ENCODE measurements around the gene KRTAP20-1.

The KRTAP20-1 gene

DNA sequence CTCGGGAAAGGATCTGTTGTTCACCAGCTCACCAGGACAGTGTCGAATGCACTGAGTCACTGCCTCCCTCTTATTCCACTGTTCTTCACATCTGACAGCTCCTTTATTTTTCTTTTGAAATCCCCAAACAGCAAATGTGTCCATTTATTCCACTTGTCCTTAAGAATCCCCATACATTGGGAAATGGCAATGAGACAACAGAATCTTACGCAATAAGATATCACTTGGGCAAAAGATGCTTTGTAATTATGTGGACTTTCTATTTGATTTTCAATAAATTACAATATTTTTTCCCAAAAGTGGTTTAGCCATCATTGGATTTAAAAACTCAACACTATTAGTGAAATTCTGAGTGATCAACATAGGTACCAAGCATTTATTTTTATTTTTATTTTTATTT lies 22.5 kb downstream of the KRTAP20-1 start:
- CTCF ChIA-PET: no interaction called here
- POLR2A ChIA-PET: no interaction called here
- no peak for DNase-seq (ENCODE audit: extremely low spot score)
- TF ChIP-seq FOXK2 (IDR thresholded peaks at IDR 0.05) (no peak), TARDBP (IDR thresholded peaks at IDR 0.05) (no peak), SP1 (IDR thresholded peaks at IDR 0.05) (no peak), LEF1 (IDR thresholded peaks at IDR 0.05; ENCODE audit: borderline replicate concordance) (no peak)

DNA sequence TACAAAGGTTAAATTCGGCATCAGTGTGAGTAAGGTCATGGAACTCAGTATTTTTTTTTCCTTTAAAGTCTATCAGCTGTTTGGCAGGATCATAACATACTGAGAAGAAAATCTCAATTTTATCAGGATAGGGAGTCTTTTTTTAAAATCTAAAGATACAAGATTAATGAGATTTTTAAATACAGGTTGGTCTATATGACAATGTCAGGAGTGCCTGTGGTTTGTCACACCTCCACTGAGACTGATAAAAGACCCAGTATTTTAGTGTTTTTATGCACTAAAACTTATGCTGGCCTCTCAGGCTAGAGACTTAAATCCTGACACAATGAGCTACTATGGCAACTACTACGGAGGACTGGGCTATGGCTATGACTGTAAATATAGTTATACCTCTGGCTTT lies 26.3 kb downstream of the KRTAP20-1 start, which contains the start of gene KRTAP20-3:
Gene KRTAP20-3, plus strand, starts transcription at position 301 of the 400 bp plus-strand sequence.
- CTCF ChIA-PET: no interaction called here
- DNase-seq (ENCODE audit: extremely low spot score): no peak
- TF ChIP-seq ZNF384 (IDR thresholded peaks at IDR 0.05) (no peak), SP1 (IDR thresholded peaks at IDR 0.05) (no peak), ARNT (IDR thresholded peaks at IDR 0.05) (no peak), FOXM1 (IDR thresholded peaks at IDR 0.05; ENCODE audit: borderline replicate concordance) (no peak), NFRKB (IDR thresholded peaks at IDR 0.05) (no peak), HDGF (IDR thresholded peaks at IDR 0.05; ENCODE audit: borderline replicate concordance) (no peak), FOXK2 (IDR thresholded peaks at IDR 0.05) (no peak), BHLHE40 (IDR thresholded peaks at IDR 0.05; ENCODE audit: borderline replicate concordance) (no peak), LEF1 (IDR thresholded peaks at IDR 0.05; ENCODE audit: borderline replicate concordance) (no peak), ELF4 (IDR thresholded peaks at IDR 0.05) (no peak), L3MBTL2 (conservative IDR thresholded peaks at IDR 0.05) (no peak), CTBP1 (IDR thresholded peaks at IDR 0.05; ENCODE audit: borderline replicate concordance) (no peak), TARDBP (IDR thresholded peaks at IDR 0.05) (no peak), SUZ12 (IDR thresholded peaks at IDR 0.05) (no peak), FOXA1 (IDR thresholded peaks at IDR 0.05) (no peak)
- TF ChIP-seq, protein P1, sequence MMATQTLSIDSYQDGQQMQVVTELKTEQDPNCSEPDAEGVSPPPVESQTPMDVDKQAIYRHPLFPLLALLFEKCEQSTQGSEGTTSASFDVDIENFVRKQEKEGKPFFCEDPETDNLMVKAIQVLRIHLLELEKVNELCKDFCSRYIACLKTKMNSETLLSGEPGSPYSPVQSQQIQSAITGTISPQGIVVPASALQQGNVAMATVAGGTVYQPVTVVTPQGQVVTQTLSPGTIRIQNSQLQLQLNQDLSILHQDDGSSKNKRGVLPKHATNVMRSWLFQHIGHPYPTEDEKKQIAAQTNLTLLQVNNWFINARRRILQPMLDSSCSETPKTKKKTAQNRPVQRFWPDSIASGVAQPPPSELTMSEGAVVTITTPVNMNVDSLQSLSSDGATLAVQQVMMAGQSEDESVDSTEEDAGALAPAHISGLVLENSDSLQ (IDR thresholded peaks at IDR 0.05): no peak
- POLR2A ChIA-PET: no interaction called here

DNA sequence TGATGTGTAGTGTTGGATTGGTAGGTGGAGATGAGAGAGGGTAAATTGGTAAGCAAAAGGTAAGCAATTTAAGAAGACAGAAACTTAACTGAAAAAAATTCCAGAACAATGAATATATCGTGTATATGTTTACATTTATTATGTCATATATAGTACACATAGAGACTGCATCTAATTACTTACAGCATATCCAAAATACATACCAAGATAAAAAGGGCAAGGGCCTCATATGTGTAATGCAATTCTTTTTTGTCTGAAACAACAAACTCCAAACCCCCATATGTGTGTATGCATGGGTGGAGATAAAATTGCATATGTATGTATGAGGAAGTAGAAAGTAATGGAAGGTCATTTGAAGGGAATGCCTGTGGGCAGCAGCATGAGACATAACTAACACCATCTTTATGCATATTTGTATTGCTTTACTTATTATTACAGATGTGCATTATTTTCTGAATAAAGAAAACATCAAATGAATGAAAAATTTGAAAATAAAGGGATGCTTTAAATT lies 30.7 kb downstream of the KRTAP20-1 start:
- no peak for DNase-seq (ENCODE audit: extremely low spot score)
- TF ChIP-seq CTBP1 (IDR thresholded peaks at IDR 0.05; ENCODE audit: borderline replicate concordance) (no peak), ARNT (IDR thresholded peaks at IDR 0.05) (no peak), ELF4 (IDR thresholded peaks at IDR 0.05) (no peak), L3MBTL2 (conservative IDR thresholded peaks at IDR 0.05) (no peak), HDGF (IDR thresholded peaks at IDR 0.05; ENCODE audit: borderline replicate concordance) (no peak), ZNF384 (IDR thresholded peaks at IDR 0.05) (no peak), BHLHE40 (IDR thresholded peaks at IDR 0.05; ENCODE audit: borderline replicate concordance) (no peak), NFRKB (IDR thresholded peaks at IDR 0.05) (no peak), SP1 (IDR thresholded peaks at IDR 0.05) (no peak), FOXK2 (IDR thresholded peaks at IDR 0.05) (no peak), FOXM1 (IDR thresholded peaks at IDR 0.05; ENCODE audit: borderline replicate concordance) (no peak), LEF1 (IDR thresholded peaks at IDR 0.05; ENCODE audit: borderline replicate concordance) (no peak), TARDBP (IDR thresholded peaks at IDR 0.05) (no peak)
- TF ChIP-seq, protein P1 (IDR thresholded peaks at IDR 0.05): no peak
- CTCF ChIA-PET: no interaction called here
- POLR2A ChIA-PET: no interaction called here

DNA sequence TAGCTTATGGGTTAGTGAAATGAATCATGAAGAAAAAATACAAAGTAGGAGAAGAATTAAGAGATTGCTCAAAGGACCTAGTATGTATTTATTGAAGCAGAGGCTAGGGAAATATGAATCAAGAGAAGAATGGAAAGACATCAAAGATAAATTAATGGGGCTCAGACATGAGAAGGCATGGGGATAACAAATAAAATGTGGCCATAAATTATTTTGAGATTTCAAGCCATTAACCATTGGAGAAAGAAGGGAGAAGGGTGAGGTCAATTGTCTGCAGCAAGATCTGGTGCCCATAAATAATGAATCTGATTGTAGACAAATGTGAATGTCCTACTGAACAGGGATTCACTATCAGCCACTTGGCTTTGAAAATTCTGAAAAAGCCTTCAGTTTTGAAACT lies 36.7 kb downstream of the KRTAP20-1 start:
- POLR2A ChIA-PET: no interaction called here
- no peak for DNase-seq (ENCODE audit: extremely low spot score)
- CTCF ChIA-PET: no interaction called here
- TF ChIP-seq LEF1 (IDR thresholded peaks at IDR 0.05; ENCODE audit: borderline replicate concordance) (no peak), HDGF (IDR thresholded peaks at IDR 0.05; ENCODE audit: borderline replicate concordance) (no peak), ELF4 (IDR thresholded peaks at IDR 0.05) (no peak), ZNF384 (IDR thresholded peaks at IDR 0.05) (no peak), L3MBTL2 (conservative IDR thresholded peaks at IDR 0.05) (no peak), SP1 (IDR thresholded peaks at IDR 0.05) (no peak), FOXA1 (IDR thresholded peaks at IDR 0.05) (no peak), SUZ12 (IDR thresholded peaks at IDR 0.05) (no peak), BHLHE40 (IDR thresholded peaks at IDR 0.05; ENCODE audit: borderline replicate concordance) (no peak), CTBP1 (IDR thresholded peaks at IDR 0.05; ENCODE audit: borderline replicate concordance) (no peak), FOXK2 (IDR thresholded peaks at IDR 0.05) (no peak), NFRKB (IDR thresholded peaks at IDR 0.05) (no peak), ARNT (IDR thresholded peaks at IDR 0.05) (no peak), FOXM1 (IDR thresholded peaks at IDR 0.05; ENCODE audit: borderline replicate concordance) (no peak), TARDBP (IDR thresholded peaks at IDR 0.05) (no peak)
- TF ChIP-seq, protein P1 (IDR thresholded peaks at IDR 0.05): no peak
